EH (cell line): Measurements from ENCODE around the gene TMIE.

Source experiments
- DNase-seq: peaks from one replicate; pipeline ENCODE4 v3.0.0-alpha.2; 2015; ENCODE audit warnings: low read depth

The TMIE gene

GRCh38 chr3:46669191-46669999, 31.8 kb upstream of the TMIE start:
- DNase-seq, result no peak

GRCh38 chr3:46670000-46670890, 30.9 kb upstream of the TMIE start:
- DNase-seq, result no peak

- DNase-seq, result no peak
Observed at GRCh38 chr3:46670891-46671427, 30.2 kb upstream of the TMIE start.

- no peak for DNase-seq
Observed at GRCh38 chr3:46671541-46672348, 29.4 kb upstream of the TMIE start.

- no peak for DNase-seq
Observed at GRCh38 chr3:46672349-46672695, 28.9 kb upstream of the TMIE start.

- DNase-seq, result no peak
Observed at GRCh38 chr3:46673151-46674030, 27.8 kb upstream of the TMIE start.

GRCh38 chr3:46674031-46674845, 27.0 kb upstream of the TMIE start:
- no peak for DNase-seq

- DNase-seq, result no peak
Observed at GRCh38 chr3:46675426-46675825, 25.8 kb upstream of the TMIE start.

GRCh38 chr3:46675843-46676567, 25.2 kb upstream of the TMIE start:
- DNase-seq, result peak; percentile 34

GRCh38 chr3:46676601-46677410, 24.4 kb upstream of the TMIE start:
- no peak for DNase-seq

GRCh38 chr3:46677411-46677726, 23.8 kb upstream of the TMIE start:
- DNase-seq, result peak; percentile 36

GRCh38 chr3:46678280-46678679, 22.9 kb upstream of the TMIE start:
- no peak for DNase-seq

GRCh38 chr3:46679681-46680080, 21.5 kb upstream of the TMIE start:
- DNase-seq, result no peak

- no peak for DNase-seq
Observed at GRCh38 chr3:46680298-46680826, 20.8 kb upstream of the TMIE start.

- no peak for DNase-seq
Observed at GRCh38 chr3:46681387-46681786, 19.8 kb upstream of the TMIE start.

- no peak for DNase-seq
Observed at GRCh38 chr3:46681856-46682540, 19.2 kb upstream of the TMIE start.

- no peak for DNase-seq
Observed at GRCh38 chr3:46682974-46683373, 18.2 kb upstream of the TMIE start.

- no peak for DNase-seq
Observed at GRCh38 chr3:46684891-46685290, 16.3 kb upstream of the TMIE start.
